ENCODE results near the gene TPM1. TPM values are rescaled to one million over a fixed set of nuclear protein-coding genes. Genes with fewer than 3 reads are reported as not detected.

TPM1 gene
- total RNA-seq, 2 donors from 2014 or later: 245 to 363 TPM

GRCh38 chr15:63080634-63081250, 38.2 kb downstream of the TPM1 start:
- Histone ChIP-seq H3K9me3 (ENCODE audit: control insufficient read depth, low read length) (no peaks in the 10 kb centered on the region), H3K36me3 (ENCODE audit: control insufficient read depth, insufficient read depth, low read length) (no peaks in the 10 kb centered on the region), H3K27me3 (ENCODE audit: control insufficient read depth, insufficient read depth, low read length, poor library complexity, severe bottlenecking) (no peaks in the 10 kb centered on the region), H3K4me3 (ENCODE audit: low read length) (no peak overlapping the region), H3K4me1 (ENCODE audit: control insufficient read depth, insufficient read depth, low read length) (peaks cover 28% of the 10 kb centered on the region), H3K9ac (ENCODE audit: extremely low read depth, low read length, poor library complexity, severe bottlenecking) (no peak overlapping the region), H3K27ac (ENCODE audit: low read depth, low read length) (no peak overlapping the region)
- no peak overlapping the region for H3K4me3 Mint-ChIP-seq
- H3K27me3 Mint-ChIP-seq (ENCODE audit: insufficient read depth): no peaks in the 10 kb centered on the region
- 86 to 94% methylated on average over 9 to 10 of the region's 10 CpGs for WGBS, 2 experiments (ENCODE audit: insufficient coverage in 1 of 2, insufficient read length in 1 of 2)
- TF ChIP-seq CTCF (conservative IDR thresholded peaks at IDR 0.05): no peak
- no peak for DNase-seq
- peak overlapping the region; percentile 62 for H3K27ac Mint-ChIP-seq
- no peaks in the 10 kb centered on the region for H3K9me3 Mint-ChIP-seq
- H3K36me3 Mint-ChIP-seq (ENCODE audit: low read depth): no peaks in the 10 kb centered on the region
- H3K4me1 Mint-ChIP-seq: peaks cover 71% of the 10 kb centered on the region

- H3K9me3 ChIP-seq (ENCODE audit: control insufficient read depth, low read length): no peaks in the 10 kb centered on the region
- DNase-seq: no peak
- no peaks in the 10 kb centered on the region for H3K9me3 Mint-ChIP-seq
- H3K4me1 ChIP-seq (ENCODE audit: control insufficient read depth, insufficient read depth, low read length): peaks cover 20% of the 10 kb centered on the region
- no peaks in the 10 kb centered on the region for H3K27me3 Mint-ChIP-seq (ENCODE audit: insufficient read depth)
- H3K27me3 ChIP-seq (ENCODE audit: control insufficient read depth, insufficient read depth, low read length, poor library complexity, severe bottlenecking): no peaks in the 10 kb centered on the region
- H3K4me1 Mint-ChIP-seq: peaks cover 68% of the 10 kb centered on the region
- no peak overlapping the region for H3K4me3 Mint-ChIP-seq
- no peak overlapping the region for H3K9ac ChIP-seq (ENCODE audit: extremely low read depth, low read length, poor library complexity, severe bottlenecking)
- H3K27ac ChIP-seq (ENCODE audit: low read depth, low read length): no peak overlapping the region
- H3K36me3 ChIP-seq (ENCODE audit: control insufficient read depth, insufficient read depth, low read length): no peaks in the 10 kb centered on the region
- H3K4me3 ChIP-seq (ENCODE audit: low read length): no peak overlapping the region
- no peaks in the 10 kb centered on the region for H3K36me3 Mint-ChIP-seq (ENCODE audit: low read depth)
- WGBS, 2 experiments (ENCODE audit: insufficient coverage in 1 of 2, insufficient read length in 1 of 2): 80 to 89% methylated on average over 1 to 3 of the region's 4 CpGs
- peak overlapping the region; percentile 84 for H3K27ac Mint-ChIP-seq
- TF ChIP-seq CTCF (conservative IDR thresholded peaks at IDR 0.05): no peak
Observed at GRCh38 chr15:63082366-63082765, 39.8 kb downstream of the TPM1 start.

- DNase-seq: peak; percentile 71
- TF ChIP-seq CTCF (conservative IDR thresholded peaks at IDR 0.05): no peak
- no peaks in the 10 kb centered on the region for H3K36me3 Mint-ChIP-seq (ENCODE audit: low read depth)
- Histone ChIP-seq H3K9me3 (ENCODE audit: control insufficient read depth, low read length) (no peaks in the 10 kb centered on the region), H3K9ac (ENCODE audit: extremely low read depth, low read length, poor library complexity, severe bottlenecking) (no peak overlapping the region), H3K36me3 (ENCODE audit: control insufficient read depth, insufficient read depth, low read length) (no peaks in the 10 kb centered on the region), H3K4me3 (ENCODE audit: low read length) (no peak overlapping the region), H3K27me3 (ENCODE audit: control insufficient read depth, insufficient read depth, low read length, poor library complexity, severe bottlenecking) (no peaks in the 10 kb centered on the region), H3K27ac (ENCODE audit: low read depth, low read length) (no peak overlapping the region), H3K4me1 (ENCODE audit: control insufficient read depth, insufficient read depth, low read length) (peaks cover 18% of the 10 kb centered on the region)
- H3K9me3 Mint-ChIP-seq: no peaks in the 10 kb centered on the region
- H3K27ac Mint-ChIP-seq: peak overlapping the region; percentile 87
- no peak overlapping the region for H3K4me3 Mint-ChIP-seq
- no peaks in the 10 kb centered on the region for H3K27me3 Mint-ChIP-seq (ENCODE audit: insufficient read depth)
- H3K4me1 Mint-ChIP-seq: peaks cover 61% of the 10 kb centered on the region
- 86 to 92% methylated on average over 5 to 12 of the region's 12 CpGs for WGBS, 2 experiments (ENCODE audit: insufficient coverage in 1 of 2, insufficient read length in 1 of 2)
Observed at GRCh38 chr15:63083044-63083443, 40.5 kb downstream of the TPM1 start.
